ENCODE data around the gene CUL4A.

The CUL4A gene

DNA sequence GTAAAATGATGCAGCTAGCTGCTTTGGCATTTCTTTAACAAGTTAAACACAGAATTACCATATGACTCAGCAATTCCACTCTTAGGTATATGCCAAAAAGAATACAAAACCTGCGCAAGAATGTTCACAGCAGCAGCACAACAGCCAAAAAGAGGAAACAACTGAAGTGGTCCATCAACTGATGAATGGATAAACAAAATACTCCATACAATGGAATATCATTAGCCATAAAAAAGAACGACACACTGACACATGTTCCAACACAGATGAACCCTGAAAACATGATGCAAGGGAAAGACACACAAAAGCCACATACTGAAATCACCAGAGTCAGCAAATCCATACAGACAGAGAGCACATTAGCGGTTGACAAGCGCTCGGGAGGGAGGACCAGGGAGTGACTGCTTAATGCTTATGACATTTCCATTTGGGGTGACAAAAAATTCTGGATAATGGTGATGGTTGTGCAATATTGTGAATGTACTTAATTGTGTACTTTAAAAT is 3.9 kb upstream of the CUL4A start:
- WGBS (ENCODE audit: insufficient coverage): 49% methylated on average over 5 of the region's 5 CpGs
- Histone ChIP-seq H3K27ac (ENCODE audit: insufficient read depth in 1 of 2, low read depth in 1 of 2, low read length in 2 of 2, poor library complexity in 1 of 2, severe bottlenecking in 2 of 2) (no peak overlapping the region), H3K36me3 (ENCODE audit: control insufficient read depth in 4 of 4, insufficient read depth in 4 of 4, low read length in 3 of 4) (peaks cover 2 to 26% (median 5%) of the 10 kb centered on the region in 4 experiments), H3K9me3 (ENCODE audit: control extremely low read depth in 1 of 5, control insufficient read depth in 4 of 5, insufficient read depth in 2 of 5, low read depth in 1 of 5, low read length in 4 of 5) (no peaks in the 10 kb centered on the region), H3K4me1 (ENCODE audit: control extremely low read depth in 1 of 4, control insufficient read depth in 4 of 4, insufficient read depth in 4 of 4, low read length in 3 of 4) (peaks cover 7 to 31% (median 23%) of the 10 kb centered on the region in 4 experiments), H3K4me3 (ENCODE audit: control insufficient read depth in 1 of 7, extremely low read depth in 1 of 7, insufficient read depth in 4 of 7, low read depth in 2 of 7, low read length in 6 of 7) (no peak overlapping the region), H3K27me3 (replicated peaks in 2 of 5; ENCODE audit: control insufficient read depth in 4 of 5, insufficient read depth in 5 of 5, low read length in 4 of 5) (no peaks in the 10 kb centered on the region)
- ChIA-PET CTCF (no interaction called here), POLR2A (no interaction called here)
- DNase-seq: peak in 2 of 3 donors; percentile 52 to 67

DNA sequence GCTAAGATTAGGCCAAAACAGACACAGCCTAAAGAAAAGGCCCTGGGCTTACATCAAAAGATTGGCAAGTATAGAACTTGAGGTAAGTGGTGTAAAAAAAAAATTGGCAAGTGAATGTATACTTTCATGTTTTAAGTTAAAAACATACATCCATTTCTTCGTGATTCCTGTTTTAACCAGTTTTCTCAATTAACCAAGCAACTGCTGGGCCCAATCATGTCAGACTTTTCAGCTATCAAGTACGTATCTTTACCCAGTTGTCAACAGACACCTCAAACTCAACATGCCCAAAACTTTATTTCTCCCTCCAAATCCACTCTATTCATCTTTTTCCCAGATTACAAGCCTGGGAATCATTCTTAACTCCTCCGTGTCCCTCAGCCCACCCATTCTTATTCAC is 2.0 kb upstream of the CUL4A start:
- Histone ChIP-seq H3K27ac (ENCODE audit: insufficient read depth in 1 of 2, low read depth in 1 of 2, low read length in 2 of 2, poor library complexity in 1 of 2, severe bottlenecking in 2 of 2) (peak overlapping the region in 1 of 2 experiments; percentile 94), H3K9me3 (ENCODE audit: control extremely low read depth in 1 of 5, control insufficient read depth in 4 of 5, insufficient read depth in 2 of 5, low read depth in 1 of 5, low read length in 4 of 5) (peaks cover 0 to 2% (median 0%) of the 10 kb centered on the region in 5 experiments), H3K4me1 (ENCODE audit: control extremely low read depth in 1 of 4, control insufficient read depth in 4 of 4, insufficient read depth in 4 of 4, low read length in 3 of 4) (peaks cover 13 to 38% (median 30%) of the 10 kb centered on the region in 4 experiments), H3K27me3 (replicated peaks in 2 of 5; ENCODE audit: control insufficient read depth in 4 of 5, insufficient read depth in 5 of 5, low read length in 4 of 5) (no peaks in the 10 kb centered on the region), H3K36me3 (ENCODE audit: control insufficient read depth in 4 of 4, insufficient read depth in 4 of 4, low read length in 3 of 4) (peaks cover 3 to 34% (median 9%) of the 10 kb centered on the region in 4 experiments), H3K4me3 (ENCODE audit: control insufficient read depth in 1 of 7, extremely low read depth in 1 of 7, insufficient read depth in 4 of 7, low read depth in 2 of 7, low read length in 6 of 7) (peak overlapping the region in 6 of 7 experiments; percentile 49 to 94 (median 88))
- WGBS (ENCODE audit: insufficient coverage): 80% methylated on average over 3 of the region's 3 CpGs
- ChIA-PET CTCF (interaction anchor here (0.9 to 2.1 kb wide), 3 partner anchors 11 to 24 kb away, joined by 3 to 4 read pairs (median 3); no protein-coding TSS in a partner anchor), POLR2A (interaction anchor here (0.6 kb wide), 1 partner anchor 22 kb away, joined by 5 read pairs; no protein-coding TSS in a partner anchor)
- no peak for DNase-seq

DNA sequence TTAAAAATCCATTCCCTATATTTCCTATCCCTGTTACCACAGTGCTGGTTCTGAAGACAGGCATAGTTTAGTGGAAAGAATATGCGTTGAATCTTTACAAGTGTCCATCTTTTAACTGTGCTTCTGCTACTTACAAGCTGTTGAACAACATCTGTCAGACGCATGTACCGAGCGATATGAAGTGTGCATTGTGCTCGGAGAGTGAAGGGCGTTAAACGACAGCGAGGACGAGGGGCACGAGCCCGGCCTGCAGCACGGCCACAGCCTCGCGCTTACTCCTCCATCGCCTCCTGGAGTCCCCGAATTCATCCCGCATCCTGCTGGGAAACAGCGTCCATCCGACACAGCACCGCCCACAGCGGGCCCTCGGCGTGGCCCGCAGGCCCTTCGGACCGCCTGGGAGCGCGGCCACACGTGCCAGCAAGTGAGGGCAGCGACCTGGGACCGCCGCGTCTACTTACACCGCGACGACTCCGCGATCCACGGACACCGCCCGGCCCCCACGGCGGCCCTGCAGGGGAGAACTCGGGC is 1.5 kb upstream of the CUL4A start:
- H3K4me3 ChIP-seq (ENCODE audit: control insufficient read depth in 1 of 7, extremely low read depth in 1 of 7, insufficient read depth in 4 of 7, low read depth in 2 of 7, low read length in 6 of 7): peak overlapping the region; percentile 49 to 94 (median 88)

DNA sequence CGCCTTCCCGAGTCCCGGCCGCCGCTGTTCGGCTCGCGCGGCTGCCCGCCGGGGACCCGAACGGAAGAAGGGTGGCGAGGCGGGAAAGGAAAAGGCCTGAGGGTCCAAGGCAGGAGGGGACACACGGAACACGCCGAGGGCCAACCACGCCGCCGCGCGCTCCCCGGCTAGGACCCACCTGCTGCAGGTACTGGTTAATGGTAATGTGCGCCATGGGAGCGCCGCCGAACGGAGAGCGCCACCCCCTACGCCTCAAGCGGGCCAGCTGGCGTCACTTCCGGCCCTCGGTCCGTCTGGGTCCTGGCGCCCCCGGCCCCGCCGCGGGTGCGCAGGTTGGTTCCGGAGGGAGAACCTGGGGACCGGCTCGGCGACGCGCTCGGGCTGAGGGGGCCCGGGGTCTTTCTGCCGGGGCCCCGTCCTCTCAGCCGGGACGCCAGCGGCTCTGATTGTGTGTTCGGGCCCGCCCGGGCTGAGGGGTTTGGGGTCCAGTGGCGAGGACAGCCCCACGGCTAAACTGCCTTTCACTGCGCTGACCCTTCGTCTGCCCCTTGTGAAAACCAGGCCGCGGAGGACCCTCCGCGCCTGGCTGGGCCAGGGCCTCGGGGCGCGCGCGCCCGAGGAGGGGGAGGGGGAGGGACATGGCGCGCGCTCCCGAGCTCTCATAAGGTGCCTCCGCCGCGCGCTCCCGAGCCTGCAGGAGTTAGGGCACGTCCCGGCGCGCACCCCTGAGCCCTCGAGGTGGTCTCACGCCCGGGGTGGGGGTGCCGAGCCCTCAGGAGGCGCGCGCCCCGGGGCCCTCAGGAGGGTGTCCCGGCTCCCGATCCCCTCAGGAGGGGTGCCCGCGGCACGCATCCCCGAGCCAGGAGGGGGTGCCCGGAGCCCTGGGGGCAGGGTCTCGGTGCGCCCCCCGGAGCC is 735 bp upstream of the CUL4A start, which contains the start of gene PCID2:
PCID2 (minus strand) TSS at position 249 of the 915 bp plus-strand sequence; CDS start at position 214, 35 bp downstream.
- CTCF ChIA-PET: interaction anchor here (0.6 to 1.6 kb wide), 5 partner anchors 10 to 67 kb away, joined by 3 to 5 read pairs (median 3); no protein-coding TSS in a partner anchor
- Histone ChIP-seq H3K36me3 (ENCODE audit: control insufficient read depth in 4 of 4, insufficient read depth in 4 of 4, low read length in 3 of 4) (peaks cover 3 to 31% (median 10%) of the 10 kb centered on the region in 4 experiments), H3K27me3 (replicated peaks in 2 of 5; ENCODE audit: control insufficient read depth in 4 of 5, insufficient read depth in 5 of 5, low read length in 4 of 5) (no peaks in the 10 kb centered on the region), H3K4me1 (ENCODE audit: control extremely low read depth in 1 of 4, control insufficient read depth in 4 of 4, insufficient read depth in 4 of 4, low read length in 3 of 4) (peaks cover 13 to 43% (median 31%) of the 10 kb centered on the region in 4 experiments), H3K4me3 (ENCODE audit: control insufficient read depth in 1 of 7, extremely low read depth in 1 of 7, insufficient read depth in 4 of 7, low read depth in 2 of 7, low read length in 6 of 7) (peak within 1 kb of the TSS; percentile 49 to 94 (median 88)), H3K9me3 (ENCODE audit: control extremely low read depth in 1 of 5, control insufficient read depth in 4 of 5, insufficient read depth in 2 of 5, low read depth in 1 of 5, low read length in 4 of 5) (peaks cover 0 to 2% (median 0%) of the 10 kb centered on the region in 5 experiments), H3K27ac (ENCODE audit: insufficient read depth in 1 of 2, low read depth in 1 of 2, low read length in 2 of 2, poor library complexity in 1 of 2, severe bottlenecking in 2 of 2) (peak within 1 kb of the TSS; percentile 79 to 94)
- under 1% methylated on average over 92 of the region's 103 CpGs for WGBS (ENCODE audit: insufficient coverage)
- POLR2A ChIA-PET: interaction anchor here (0.6 to 1.4 kb wide), 3 partner anchors 10 to 32 kb away, joined by 3 read pairs; no protein-coding TSS in a partner anchor
- DNase-seq: peak; percentile 91 to 95 (median 94)

More for the DNA sequence above, 1.5 kb upstream of the CUL4A start:
- peaks cover 0 to 2% (median 0%) of the 10 kb centered on the region in 5 experiments for H3K9me3 ChIP-seq (ENCODE audit: control extremely low read depth in 1 of 5, control insufficient read depth in 4 of 5, insufficient read depth in 2 of 5, low read depth in 1 of 5, low read length in 4 of 5)
- DNase-seq: peak; percentile 13 to 68 (median 52)
- under 1% methylated on average over 41 of the region's 44 CpGs for WGBS (ENCODE audit: insufficient coverage)
- POLR2A ChIA-PET: interaction anchor here (0.6 kb wide), 1 partner anchor 20 kb away, joined by 3 read pairs; no protein-coding TSS in a partner anchor
- H3K4me1 ChIP-seq (ENCODE audit: control extremely low read depth in 1 of 4, control insufficient read depth in 4 of 4, insufficient read depth in 4 of 4, low read length in 3 of 4): peaks cover 13 to 41% (median 31%) of the 10 kb centered on the region in 4 experiments
- H3K27me3 ChIP-seq (replicated peaks in 2 of 5; ENCODE audit: control insufficient read depth in 4 of 5, insufficient read depth in 5 of 5, low read length in 4 of 5): no peaks in the 10 kb centered on the region
- CTCF ChIA-PET: interaction anchor here (0.9 to 2.1 kb wide), 2 partner anchors 11 to 24 kb away, joined by 3 to 4 read pairs; no protein-coding TSS in a partner anchor
- peaks cover 3 to 33% (median 9%) of the 10 kb centered on the region in 4 experiments for H3K36me3 ChIP-seq (ENCODE audit: control insufficient read depth in 4 of 4, insufficient read depth in 4 of 4, low read length in 3 of 4)
- peak overlapping the region; percentile 79 to 94 for H3K27ac ChIP-seq (ENCODE audit: insufficient read depth in 1 of 2, low read depth in 1 of 2, low read length in 2 of 2, poor library complexity in 1 of 2, severe bottlenecking in 2 of 2)

DNA sequence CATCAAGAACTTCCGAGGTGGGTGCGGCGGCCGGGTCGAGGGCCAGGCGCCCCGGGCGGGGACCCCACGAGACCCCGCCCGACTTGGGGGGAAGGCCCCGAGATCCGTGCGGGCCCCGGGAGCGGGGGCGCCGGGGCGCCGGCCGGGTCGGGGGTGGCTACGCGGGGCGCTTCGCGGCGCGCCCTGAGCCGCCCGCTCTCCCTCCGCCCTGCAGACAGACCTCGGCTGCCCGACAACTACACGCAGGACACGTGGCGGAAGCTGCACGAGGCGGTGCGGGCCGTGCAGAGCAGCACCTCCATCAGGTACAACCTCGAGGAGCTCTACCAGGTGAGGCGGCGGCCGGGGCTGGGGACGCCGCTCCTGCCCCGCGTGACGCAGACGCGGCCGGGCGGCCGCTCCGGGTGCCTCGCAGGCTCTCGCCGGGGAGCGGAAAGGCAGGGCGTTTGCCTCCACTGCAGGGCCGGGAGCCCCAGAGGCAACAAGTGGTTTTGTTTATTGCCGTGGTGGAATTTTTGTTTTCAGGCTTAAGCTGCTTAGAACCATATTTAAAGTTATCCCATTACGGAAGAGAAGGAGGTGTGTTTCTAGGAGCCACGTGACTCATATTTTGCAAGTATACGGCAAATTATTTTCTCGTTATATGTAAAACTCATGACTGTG is 477 bp downstream of the CUL4A start:
- Histone ChIP-seq H3K27ac (ENCODE audit: insufficient read depth in 1 of 2, low read depth in 1 of 2, low read length in 2 of 2, poor library complexity in 1 of 2, severe bottlenecking in 2 of 2) (peak overlapping the region; percentile 60 to 87), H3K4me1 (ENCODE audit: control extremely low read depth in 1 of 4, control insufficient read depth in 4 of 4, insufficient read depth in 4 of 4, low read length in 3 of 4) (peaks cover 13 to 43% (median 31%) of the 10 kb centered on the region in 4 experiments), H3K4me3 (ENCODE audit: control insufficient read depth in 1 of 7, extremely low read depth in 1 of 7, insufficient read depth in 4 of 7, low read depth in 2 of 7, low read length in 6 of 7) (peak overlapping the region; percentile 49 to 94 (median 84)), H3K27me3 (replicated peaks in 2 of 5; ENCODE audit: control insufficient read depth in 4 of 5, insufficient read depth in 5 of 5, low read length in 4 of 5) (no peaks in the 10 kb centered on the region), H3K36me3 (ENCODE audit: control insufficient read depth in 4 of 4, insufficient read depth in 4 of 4, low read length in 3 of 4) (peaks cover 2 to 29% (median 6%) of the 10 kb centered on the region in 4 experiments), H3K9me3 (ENCODE audit: control extremely low read depth in 1 of 5, control insufficient read depth in 4 of 5, insufficient read depth in 2 of 5, low read depth in 1 of 5, low read length in 4 of 5) (peaks cover 0 to 2% (median 0%) of the 10 kb centered on the region in 5 experiments)
- DNase-seq: peak; percentile 79 to 89 (median 84)
- WGBS (ENCODE audit: insufficient coverage): under 1% methylated on average over 53 of the region's 67 CpGs
- CTCF ChIA-PET: interaction anchor here (1.0 to 1.6 kb wide), 4 partner anchors 11 to 40 kb away, joined by 3 to 5 read pairs (median 4); no protein-coding TSS in a partner anchor
- POLR2A ChIA-PET: interaction anchor here (0.5 to 1.4 kb wide), 2 partner anchors 9 kb away, joined by 3 read pairs; no protein-coding TSS in a partner anchor

DNA sequence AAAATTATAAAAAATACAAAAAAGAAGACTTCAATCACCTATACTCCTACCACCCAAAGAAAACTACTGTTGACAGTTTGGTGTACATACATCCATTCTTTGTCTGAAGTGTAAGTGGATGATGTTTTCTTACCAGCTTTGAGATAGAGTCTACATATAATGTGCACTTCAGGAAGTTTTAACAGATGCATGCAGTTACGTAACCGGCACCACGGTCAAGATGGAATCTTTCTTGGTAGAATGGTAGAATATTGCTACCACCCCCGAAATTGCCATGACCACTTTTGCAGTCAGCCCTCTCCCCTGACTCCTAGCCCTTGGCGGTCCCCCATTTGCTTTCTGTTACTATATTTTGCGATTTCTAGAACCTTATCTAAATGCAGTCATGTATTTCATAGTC is 1.4 kb downstream of the CUL4A start:
- Histone ChIP-seq H3K27me3 (replicated peaks in 2 of 5; ENCODE audit: control insufficient read depth in 4 of 5, insufficient read depth in 5 of 5, low read length in 4 of 5) (no peaks in the 10 kb centered on the region), H3K9me3 (ENCODE audit: control extremely low read depth in 1 of 5, control insufficient read depth in 4 of 5, insufficient read depth in 2 of 5, low read depth in 1 of 5, low read length in 4 of 5) (peaks cover 0 to 2% (median 0%) of the 10 kb centered on the region in 5 experiments), H3K4me3 (ENCODE audit: control insufficient read depth in 1 of 7, extremely low read depth in 1 of 7, insufficient read depth in 4 of 7, low read depth in 2 of 7, low read length in 6 of 7) (peak overlapping the region in 3 of 7 experiments; percentile 84 to 94 (median 93)), H3K4me1 (ENCODE audit: control extremely low read depth in 1 of 4, control insufficient read depth in 4 of 4, insufficient read depth in 4 of 4, low read length in 3 of 4) (peaks cover 13 to 36% (median 31%) of the 10 kb centered on the region in 4 experiments), H3K36me3 (ENCODE audit: control insufficient read depth in 4 of 4, insufficient read depth in 4 of 4, low read length in 3 of 4) (peaks cover 3 to 25% (median 6%) of the 10 kb centered on the region in 4 experiments), H3K27ac (ENCODE audit: insufficient read depth in 1 of 2, low read depth in 1 of 2, low read length in 2 of 2, poor library complexity in 1 of 2, severe bottlenecking in 2 of 2) (peak overlapping the region in 1 of 2 experiments; percentile 87)
- ChIA-PET POLR2A (no interaction called here), CTCF (no interaction called here)
- WGBS (ENCODE audit: insufficient coverage): 95% methylated on average over 3 of the region's 6 CpGs
- no peak for DNase-seq

Measured in common myeloid progenitor, CD34-positive (primary cell).